OCI-LY3 (cell line): Measurements from ENCODE around the gene COMMD7.

Experiments used
- EZH2phosphoT487 ChIP-seq: fragments of 200-600 bp; shearing (Covaris generic); IDR thresholded peaks from 2 replicates; pipeline ENCODE4 v1.6.1; 2018; ENCODE audit warnings: antibody characterized with exemption, mixed run types, low read depth
- TF ChIP-seq, protein P1 (sequence below): fragments of 200-600, 300-600 bp; sonication (generic); IDR thresholded peaks from 2 replicates; pipeline ENCODE4 v1.5.1; 2014; ENCODE audit warnings: antibody characterized with exemption, low read length, low read depth

DNA sequence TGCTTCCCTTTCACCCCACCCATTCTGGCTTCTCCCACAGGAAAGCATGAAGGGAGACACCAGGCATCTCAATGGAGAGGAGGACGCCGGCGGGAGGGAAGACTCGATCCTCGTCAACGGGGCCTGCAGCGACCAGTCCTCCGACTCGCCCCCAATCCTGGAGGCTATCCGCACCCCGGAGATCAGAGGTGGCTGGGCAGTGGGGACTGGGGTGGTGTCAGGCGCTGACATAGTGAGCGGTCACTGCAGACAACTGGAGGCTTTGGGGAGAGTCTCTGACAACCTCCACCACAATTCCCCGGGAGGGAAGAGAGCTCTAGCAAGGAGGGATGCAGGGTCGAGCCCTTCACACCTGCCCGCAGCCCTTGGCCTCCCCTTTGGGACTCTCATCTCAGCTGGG, 37.0 kb upstream of the COMMD7 start:
- TF ChIP-seq, protein P1, sequence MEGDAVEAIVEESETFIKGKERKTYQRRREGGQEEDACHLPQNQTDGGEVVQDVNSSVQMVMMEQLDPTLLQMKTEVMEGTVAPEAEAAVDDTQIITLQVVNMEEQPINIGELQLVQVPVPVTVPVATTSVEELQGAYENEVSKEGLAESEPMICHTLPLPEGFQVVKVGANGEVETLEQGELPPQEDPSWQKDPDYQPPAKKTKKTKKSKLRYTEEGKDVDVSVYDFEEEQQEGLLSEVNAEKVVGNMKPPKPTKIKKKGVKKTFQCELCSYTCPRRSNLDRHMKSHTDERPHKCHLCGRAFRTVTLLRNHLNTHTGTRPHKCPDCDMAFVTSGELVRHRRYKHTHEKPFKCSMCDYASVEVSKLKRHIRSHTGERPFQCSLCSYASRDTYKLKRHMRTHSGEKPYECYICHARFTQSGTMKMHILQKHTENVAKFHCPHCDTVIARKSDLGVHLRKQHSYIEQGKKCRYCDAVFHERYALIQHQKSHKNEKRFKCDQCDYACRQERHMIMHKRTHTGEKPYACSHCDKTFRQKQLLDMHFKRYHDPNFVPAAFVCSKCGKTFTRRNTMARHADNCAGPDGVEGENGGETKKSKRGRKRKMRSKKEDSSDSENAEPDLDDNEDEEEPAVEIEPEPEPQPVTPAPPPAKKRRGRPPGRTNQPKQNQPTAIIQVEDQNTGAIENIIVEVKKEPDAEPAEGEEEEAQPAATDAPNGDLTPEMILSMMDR = no peak
- no peak for TF ChIP-seq EZH2phosphoT487
